Left hindlimb (tissue), 1 donor: ENCODE measurements around the gene ARL15.
"Not testable (repeated sequence)": the region's sequence is repeated elsewhere in the genome, so short reads cannot be mapped to it uniquely, and the experiment has no call there.

Experiments used
- DNase-seq: peaks from one replicate; pipeline ENCODE4 v3.0.0-alpha.2; 2018

Gene ARL15

GRCh38 chr5:53878015-53878414 lies 432.4 kb downstream of the ARL15 start:
- DNase-seq = no peak

GRCh38 chr5:53877243-53877642 lies 433.1 kb downstream of the ARL15 start:
- no peak for DNase-seq

DNA sequence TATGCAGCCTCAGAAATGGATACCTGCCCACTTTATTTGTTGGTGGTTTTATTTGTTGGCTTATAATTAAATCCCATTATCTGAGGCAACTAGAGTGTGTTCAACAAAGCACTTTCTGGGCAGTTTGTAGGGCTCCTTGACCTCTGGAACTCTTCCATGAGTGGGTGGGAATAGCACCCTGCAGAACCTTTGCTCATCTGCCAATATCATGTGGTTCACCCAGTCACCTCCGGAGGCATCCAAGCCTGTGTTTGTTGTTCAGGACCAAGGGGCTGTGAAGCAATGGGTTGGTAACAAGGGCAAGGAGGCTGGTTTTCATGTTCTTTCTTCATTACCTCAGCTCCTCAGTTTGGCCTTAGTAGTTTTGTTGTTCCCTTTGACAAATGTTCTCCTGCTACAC lies 436.0 kb downstream of the ARL15 start:
- DNase-seq = no peak

DNA sequence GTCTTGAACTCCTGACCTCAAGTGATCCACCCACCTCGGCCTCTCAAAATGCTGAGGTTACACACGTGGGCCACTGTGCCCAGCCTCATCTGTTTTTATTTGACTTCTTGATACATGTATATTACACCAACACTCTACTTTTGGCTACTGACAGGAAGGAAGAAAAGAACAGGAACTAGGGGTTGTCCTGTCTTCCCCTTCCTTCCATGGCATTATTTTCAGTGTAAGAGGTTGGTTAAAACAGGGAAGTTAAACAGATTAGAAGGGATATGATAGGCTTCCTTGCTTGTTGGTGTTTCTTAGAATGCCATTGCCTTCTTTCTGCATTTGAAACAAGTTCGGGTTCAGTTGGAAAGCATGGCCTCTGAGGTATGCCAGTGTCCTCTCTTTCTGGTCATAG lies 437.1 kb downstream of the ARL15 start:
- DNase-seq = no peak

DNA sequence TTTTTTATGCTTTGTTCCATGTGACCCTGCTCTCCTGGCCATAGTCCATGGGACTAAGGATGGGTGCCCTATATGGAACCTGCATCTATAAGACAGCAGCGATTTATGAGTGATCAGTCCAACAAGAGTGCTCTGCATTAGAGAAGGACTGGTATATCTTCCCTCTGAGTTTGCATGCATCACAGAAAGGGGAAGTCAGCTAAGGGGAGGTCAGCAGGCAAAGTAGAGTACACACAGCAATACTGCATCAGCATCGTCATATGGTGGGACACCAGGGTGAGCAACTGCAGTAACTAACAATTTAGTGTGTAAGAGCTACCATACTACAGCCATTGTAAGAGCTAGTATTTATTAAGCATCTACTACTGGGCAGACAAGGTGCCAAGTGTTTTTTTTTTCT lies 438.6 kb downstream of the ARL15 start:
- DNase-seq = no peak

DNA sequence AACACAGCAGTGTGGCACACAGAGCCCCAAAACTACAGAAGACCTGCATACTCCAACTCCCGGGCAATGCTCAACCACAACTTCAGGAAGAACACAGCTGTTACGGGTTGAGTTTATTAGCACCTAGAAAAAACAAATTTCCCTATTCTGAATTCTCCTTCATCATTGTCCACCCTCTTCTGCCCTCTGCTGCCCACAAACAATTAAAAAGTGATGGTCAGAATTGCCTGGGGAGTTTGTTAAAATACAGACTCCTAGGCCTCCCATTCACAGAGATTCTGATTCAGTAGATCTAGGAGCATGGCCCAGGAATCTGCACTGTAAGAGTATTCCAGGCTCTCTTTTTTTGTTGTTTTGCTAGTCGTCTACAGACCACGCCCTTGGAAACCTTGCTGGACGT lies 439.3 kb downstream of the ARL15 start:
- DNase-seq = no peak

- DNase-seq = no peak
Observed at GRCh38 chr5:53858700-53859456, 451.5 kb downstream of the ARL15 start.

DNA sequence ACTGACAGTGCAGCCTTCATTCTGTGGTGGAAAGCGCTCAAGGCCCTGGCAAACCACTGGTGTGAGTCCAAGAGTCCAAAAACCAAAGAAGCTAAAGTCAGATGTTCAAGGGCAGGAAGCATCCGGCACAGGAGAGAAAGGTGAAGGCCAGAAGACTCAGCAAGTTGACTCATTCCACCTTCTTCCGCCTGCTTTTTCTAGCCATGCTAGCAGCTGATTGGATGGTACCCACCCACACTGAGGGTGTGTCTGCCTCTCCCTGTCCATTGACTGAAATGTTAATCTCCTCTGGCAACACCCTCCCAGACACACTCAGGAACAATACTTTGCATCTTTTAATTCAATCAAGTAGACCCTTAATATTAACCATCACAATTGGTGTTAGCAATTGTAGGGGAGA lies 453.9 kb downstream of the ARL15 start:
- no peak for DNase-seq

GRCh38 chr5:53836851-53837430 lies 473.4 kb downstream of the ARL15 start:
- not testable (repeated sequence) for DNase-seq

- no peak for DNase-seq
Observed at GRCh38 chr5:53834500-53834899, 475.9 kb downstream of the ARL15 start.
